Measurements from ENCODE around the gene CD59. TPM values are rescaled to one million over a fixed set of nuclear protein-coding genes. Genes with fewer than 3 reads are reported as not detected.
"Not testable (repeated sequence)": the region's sequence is repeated elsewhere in the genome, so short reads cannot be mapped to it uniquely, and the experiment has no call there.

Gene CD59
- total RNA-seq, 2 experiments from 2014 or later: 33.7 to 35.1 TPM

DNA sequence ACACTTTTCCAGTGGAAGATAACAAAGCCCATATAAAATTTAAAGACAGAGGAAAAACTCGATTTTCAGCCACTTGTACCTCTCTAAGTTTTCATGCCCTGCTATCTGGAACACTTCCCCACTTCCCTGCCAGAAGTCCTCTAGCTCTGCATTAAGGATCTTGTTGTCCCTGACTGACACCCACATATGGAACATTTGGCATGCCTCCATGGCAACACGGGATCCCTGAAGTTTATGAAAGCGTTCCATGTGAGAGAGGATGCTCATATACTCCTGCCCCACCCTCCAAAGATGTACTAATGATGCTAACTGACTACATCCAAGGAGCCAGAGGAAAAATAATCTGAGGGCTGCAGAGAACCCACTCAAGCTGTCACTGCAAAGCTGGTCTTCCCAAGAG is 26.8 kb downstream of the CD59 start:
- POLR2A ChIA-PET: no interaction called here
- H3K27me3 Mint-ChIP-seq (ENCODE audit: low read depth): no peaks in the 10 kb centered on the region
- H3K9me3 Mint-ChIP-seq (ENCODE audit: insufficient read depth): no peaks in the 10 kb centered on the region
- ATAC-seq (no peak), DNase-seq (no peak)
- peaks cover 10% of the 10 kb centered on the region for H3K4me1 Mint-ChIP-seq (ENCODE audit: low read depth)
- no peak overlapping the region for H3K4me3 Mint-ChIP-seq
- CTCF ChIA-PET: interaction anchor here (3.2 kb wide), 1 partner anchor 33 kb away, joined by 11 read pairs; no protein-coding TSS in a partner anchor
- H3K36me3 Mint-ChIP-seq (ENCODE audit: low read depth): peaks cover 3% of the 10 kb centered on the region
- H3K27ac Mint-ChIP-seq: no peak overlapping the region

DNA sequence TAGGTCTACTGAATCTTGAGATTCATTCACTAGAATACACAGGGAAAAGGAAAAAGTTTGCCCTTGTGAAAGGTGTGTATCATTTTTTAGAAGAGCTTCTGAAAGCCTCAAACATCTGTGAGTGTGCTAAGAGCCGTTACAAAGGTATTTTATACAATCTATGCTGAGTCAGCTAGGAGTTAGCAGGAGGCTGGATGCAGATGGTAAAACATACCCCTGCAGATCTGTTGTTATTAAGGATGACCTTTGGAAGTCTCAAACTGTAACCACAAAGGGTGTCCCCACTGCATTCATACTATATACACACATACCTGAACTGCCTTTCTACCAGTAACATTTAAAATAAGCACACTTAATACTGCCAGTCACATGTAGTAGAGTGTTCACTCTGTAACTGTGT is 27.2 kb downstream of the CD59 start:
- DNase-seq: no peak
- no peaks in the 10 kb centered on the region for H3K27me3 Mint-ChIP-seq (ENCODE audit: low read depth)
- no peak overlapping the region for H3K27ac Mint-ChIP-seq
- no peak overlapping the region for H3K4me3 Mint-ChIP-seq
- ATAC-seq: no peak
- peaks cover 10% of the 10 kb centered on the region for H3K4me1 Mint-ChIP-seq (ENCODE audit: low read depth)
- peaks cover 3% of the 10 kb centered on the region for H3K36me3 Mint-ChIP-seq (ENCODE audit: low read depth)
- no peaks in the 10 kb centered on the region for H3K9me3 Mint-ChIP-seq (ENCODE audit: insufficient read depth)
- ChIA-PET CTCF (interaction anchor here (3.2 kb wide), 1 partner anchor 33 kb away, joined by 11 read pairs; no protein-coding TSS in a partner anchor), POLR2A (interaction anchor here (0.6 kb wide), 1 partner anchor 471 kb away, joined by 3 read pairs; no protein-coding TSS in a partner anchor)

DNA sequence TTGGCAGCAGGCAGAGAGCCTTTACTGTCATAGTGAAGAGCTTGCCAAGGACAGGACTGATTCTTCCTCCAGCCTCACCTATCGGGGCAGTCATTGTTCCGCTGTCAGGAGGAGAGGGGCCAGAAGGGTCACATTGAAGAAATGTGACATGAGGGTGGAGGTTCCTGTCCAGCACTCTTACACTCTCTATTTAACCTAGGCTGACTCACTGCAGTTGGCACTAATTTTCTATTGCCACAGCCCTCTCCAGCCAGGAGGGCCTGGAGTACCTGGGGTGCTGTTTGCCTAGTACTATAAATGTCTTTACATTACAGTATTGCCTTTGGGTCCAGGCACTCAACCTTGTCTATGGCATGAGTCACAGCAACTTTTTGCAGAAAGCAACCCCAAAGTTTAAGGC is 28.4 kb downstream of the CD59 start:
- H3K9me3 Mint-ChIP-seq (ENCODE audit: insufficient read depth); H3K36me3 Mint-ChIP-seq (ENCODE audit: low read depth); H3K4me3 Mint-ChIP-seq; DNase-seq; H3K27ac Mint-ChIP-seq; POLR2A ChIA-PET; ATAC-seq; H3K27me3 Mint-ChIP-seq (ENCODE audit: low read depth): not testable (repeated sequence)
- peaks cover 10% of the 10 kb centered on the region for H3K4me1 Mint-ChIP-seq (ENCODE audit: low read depth)
- CTCF ChIA-PET: interaction anchor here (3.2 kb wide), 1 partner anchor 35 kb away, joined by 11 read pairs; no protein-coding TSS in a partner anchor

DNA sequence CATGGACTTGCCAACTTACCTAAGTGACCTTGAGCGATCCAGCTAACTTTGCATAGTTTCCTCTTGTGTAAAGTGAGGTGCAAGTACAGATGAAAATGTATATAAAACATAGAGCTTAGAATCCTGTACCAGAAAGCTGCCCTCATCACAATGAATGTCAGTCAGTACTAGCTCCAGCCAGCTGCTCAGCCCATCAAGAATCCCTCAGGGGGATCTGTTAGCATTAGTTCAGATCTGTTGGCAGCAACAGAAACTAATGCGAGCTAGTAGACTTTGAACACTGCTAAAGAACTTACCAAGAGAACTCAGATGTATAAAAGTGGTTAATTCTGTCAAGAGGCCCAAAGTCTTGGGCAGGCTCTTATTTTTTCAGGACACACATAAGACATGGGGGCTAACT is 29.3 kb downstream of the CD59 start:
- no peak overlapping the region for H3K4me3 Mint-ChIP-seq

DNA sequence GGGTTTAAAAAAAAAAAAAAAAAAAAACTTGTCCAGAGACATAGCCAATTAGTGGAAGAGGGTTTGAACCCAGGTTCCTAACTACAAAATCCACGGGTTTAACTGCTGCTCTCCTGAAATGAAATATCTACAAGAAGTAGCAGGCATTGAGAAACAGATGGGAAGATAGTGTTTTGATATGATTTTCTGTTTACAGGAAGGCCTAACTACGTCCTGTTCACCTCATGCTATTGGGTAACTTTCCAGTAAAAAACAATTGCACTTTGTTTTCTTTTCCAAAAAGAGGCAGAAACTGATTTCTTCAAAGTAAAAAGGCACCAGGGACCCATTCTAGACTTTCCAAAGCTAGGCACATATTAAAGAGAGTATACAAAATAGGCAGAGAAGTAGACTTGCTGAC is 29.7 kb downstream of the CD59 start:
- no peak for DNase-seq
- Mint-ChIP-seq H3K27me3 (ENCODE audit: low read depth) (peaks cover 2% of the 10 kb centered on the region), H3K4me1 (ENCODE audit: low read depth) (peaks cover 12% of the 10 kb centered on the region), H3K4me3 (no peak overlapping the region), H3K9me3 (ENCODE audit: insufficient read depth) (no peaks in the 10 kb centered on the region), H3K27ac (no peak overlapping the region), H3K36me3 (ENCODE audit: low read depth) (peaks cover 3% of the 10 kb centered on the region)
- ChIA-PET CTCF (interaction anchor here (1.9 to 3.2 kb wide), 2 partner anchors 10 to 36 kb away, joined by 11 to 12 read pairs; no protein-coding TSS in a partner anchor), POLR2A (no interaction called here)
- no peak for ATAC-seq

More for the DNA sequence above, 29.3 kb downstream of the CD59 start:
- Mint-ChIP-seq H3K4me1 (ENCODE audit: low read depth) (peaks cover 10% of the 10 kb centered on the region), H3K9me3 (ENCODE audit: insufficient read depth) (no peaks in the 10 kb centered on the region), H3K27me3 (ENCODE audit: low read depth) (peaks cover 2% of the 10 kb centered on the region), H3K27ac (no peak overlapping the region), H3K36me3 (ENCODE audit: low read depth) (peaks cover 3% of the 10 kb centered on the region)
- POLR2A ChIA-PET: no interaction called here
- DNase-seq (no peak), ATAC-seq (no peak)
- CTCF ChIA-PET: interaction anchor here (1.9 to 3.2 kb wide), 2 partner anchors 9 to 35 kb away, joined by 11 to 12 read pairs; no protein-coding TSS in a partner anchor

DNA sequence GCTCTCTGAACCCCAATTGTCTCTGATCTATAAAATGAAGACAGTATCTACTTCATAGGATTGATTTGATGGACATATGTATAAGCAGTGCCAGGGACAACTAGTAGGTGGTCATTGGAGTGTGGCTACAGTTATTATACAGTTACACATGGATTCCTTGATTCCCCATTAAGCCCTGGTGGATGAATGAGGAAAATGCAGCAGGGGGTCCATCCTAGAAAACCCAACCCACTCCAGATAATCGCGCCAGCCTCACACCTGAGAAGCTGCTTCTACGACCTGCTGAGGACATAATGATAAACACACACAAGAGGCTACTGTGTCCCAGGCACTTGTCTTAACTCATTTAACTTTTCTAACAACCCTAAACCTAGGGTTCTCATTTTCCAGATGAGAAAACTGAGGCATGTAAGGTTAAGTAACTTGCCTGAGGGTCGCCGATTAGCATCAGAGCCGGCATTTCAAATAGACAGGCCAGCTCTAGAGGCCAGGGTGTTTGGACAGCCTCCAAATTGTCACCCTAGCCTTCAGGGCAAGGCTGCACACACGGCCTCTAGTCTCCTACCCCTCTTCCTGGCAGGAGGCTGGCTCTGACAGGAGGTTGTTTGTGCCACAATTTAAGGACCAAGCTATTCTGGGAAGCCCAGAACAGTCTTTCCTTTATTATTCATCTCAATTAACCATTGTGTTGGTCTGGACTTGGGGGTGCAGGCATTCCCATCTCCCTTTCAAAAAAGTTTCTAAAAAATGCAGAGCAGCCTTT is 31.8 kb downstream of the CD59 start:
- Mint-ChIP-seq H3K36me3 (ENCODE audit: low read depth) (peaks cover 3% of the 10 kb centered on the region), H3K4me1 (ENCODE audit: low read depth) (peaks cover 25% of the 10 kb centered on the region), H3K27me3 (ENCODE audit: low read depth) (peaks cover 2% of the 10 kb centered on the region), H3K9me3 (ENCODE audit: insufficient read depth) (no peaks in the 10 kb centered on the region), H3K27ac (no peak overlapping the region), H3K4me3 (no peak overlapping the region)
- no peak for DNase-seq
- no peak for ATAC-seq
- ChIA-PET CTCF (interaction anchor here (0.8 to 2.2 kb wide), 2 partner anchors 12 to 38 kb away, joined by 4 to 8 read pairs; no protein-coding TSS in a partner anchor), POLR2A (no interaction called here)

DNA sequence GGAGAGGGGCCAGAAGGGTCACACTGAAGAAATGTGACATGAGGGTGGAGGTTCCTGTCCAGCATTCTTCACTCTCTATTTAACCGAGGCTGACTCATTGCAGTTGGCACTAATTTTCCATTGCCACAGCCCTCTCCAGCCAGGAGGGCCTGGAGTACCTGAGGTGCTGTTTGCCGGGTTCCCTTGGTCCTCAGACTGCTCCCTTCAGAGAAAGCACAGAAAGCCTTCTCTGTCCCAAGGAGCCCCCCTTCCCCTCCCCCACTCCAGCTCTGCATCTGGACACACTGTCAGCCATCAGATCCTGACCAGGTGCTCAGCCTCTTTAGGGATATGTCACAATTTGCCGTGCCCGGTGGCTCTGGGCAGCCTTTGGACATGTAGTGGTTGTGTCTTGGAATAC is 32.4 kb downstream of the CD59 start:
- ChIA-PET CTCF (interaction anchor here (0.8 kb wide), 1 partner anchor 12 kb away, joined by 4 read pairs; no protein-coding TSS in a partner anchor), POLR2A (interaction anchor here (0.7 kb wide), 1 partner anchor 68 kb away, joined by 3 read pairs; no protein-coding TSS in a partner anchor)
- H3K4me1 Mint-ChIP-seq (ENCODE audit: low read depth): peaks cover 25% of the 10 kb centered on the region

DNA sequence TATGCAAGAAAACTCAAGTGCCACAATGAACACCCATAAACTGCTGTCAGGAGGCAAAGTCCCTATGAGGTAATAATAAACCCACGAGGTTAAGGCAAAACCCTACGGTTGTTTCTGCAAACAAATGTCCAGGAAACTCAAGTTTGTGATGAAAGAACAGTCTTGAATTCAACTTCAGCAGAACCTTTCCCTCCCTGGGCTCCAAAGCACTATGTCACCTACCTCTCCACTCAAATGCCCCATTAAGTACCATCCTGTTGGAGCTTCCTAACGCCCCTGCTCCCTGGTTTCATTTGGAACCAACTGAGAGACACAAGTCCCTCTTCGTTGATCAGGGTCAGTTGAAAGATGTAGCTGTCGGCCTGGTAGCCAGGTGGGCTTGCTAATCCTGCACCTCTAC is 33.0 kb downstream of the CD59 start:
- no peak overlapping the region for H3K4me3 Mint-ChIP-seq
- peaks cover 25% of the 10 kb centered on the region for H3K4me1 Mint-ChIP-seq (ENCODE audit: low read depth)
- ChIA-PET CTCF (interaction anchor here (3.5 kb wide), 1 partner anchor 13 kb away, joined by 19 read pairs; no protein-coding TSS in a partner anchor), POLR2A (interaction anchor here (0.7 kb wide), 1 partner anchor 67 kb away, joined by 3 read pairs; no protein-coding TSS in a partner anchor)
- no peak for DNase-seq
- peaks cover 4% of the 10 kb centered on the region for H3K27me3 Mint-ChIP-seq (ENCODE audit: low read depth)
- H3K36me3 Mint-ChIP-seq (ENCODE audit: low read depth): no peaks in the 10 kb centered on the region
- H3K9me3 Mint-ChIP-seq (ENCODE audit: insufficient read depth): no peaks in the 10 kb centered on the region
- H3K27ac Mint-ChIP-seq: no peak overlapping the region
- ATAC-seq: no peak

More for the DNA sequence above, 32.4 kb downstream of the CD59 start:
- peaks cover 2% of the 10 kb centered on the region for H3K27me3 Mint-ChIP-seq (ENCODE audit: low read depth)
- ATAC-seq (no peak), DNase-seq (no peak)
- H3K36me3 Mint-ChIP-seq (ENCODE audit: low read depth): peaks cover 3% of the 10 kb centered on the region
- H3K4me3 Mint-ChIP-seq: no peak overlapping the region
- no peak overlapping the region for H3K27ac Mint-ChIP-seq
- no peaks in the 10 kb centered on the region for H3K9me3 Mint-ChIP-seq (ENCODE audit: insufficient read depth)

DNA sequence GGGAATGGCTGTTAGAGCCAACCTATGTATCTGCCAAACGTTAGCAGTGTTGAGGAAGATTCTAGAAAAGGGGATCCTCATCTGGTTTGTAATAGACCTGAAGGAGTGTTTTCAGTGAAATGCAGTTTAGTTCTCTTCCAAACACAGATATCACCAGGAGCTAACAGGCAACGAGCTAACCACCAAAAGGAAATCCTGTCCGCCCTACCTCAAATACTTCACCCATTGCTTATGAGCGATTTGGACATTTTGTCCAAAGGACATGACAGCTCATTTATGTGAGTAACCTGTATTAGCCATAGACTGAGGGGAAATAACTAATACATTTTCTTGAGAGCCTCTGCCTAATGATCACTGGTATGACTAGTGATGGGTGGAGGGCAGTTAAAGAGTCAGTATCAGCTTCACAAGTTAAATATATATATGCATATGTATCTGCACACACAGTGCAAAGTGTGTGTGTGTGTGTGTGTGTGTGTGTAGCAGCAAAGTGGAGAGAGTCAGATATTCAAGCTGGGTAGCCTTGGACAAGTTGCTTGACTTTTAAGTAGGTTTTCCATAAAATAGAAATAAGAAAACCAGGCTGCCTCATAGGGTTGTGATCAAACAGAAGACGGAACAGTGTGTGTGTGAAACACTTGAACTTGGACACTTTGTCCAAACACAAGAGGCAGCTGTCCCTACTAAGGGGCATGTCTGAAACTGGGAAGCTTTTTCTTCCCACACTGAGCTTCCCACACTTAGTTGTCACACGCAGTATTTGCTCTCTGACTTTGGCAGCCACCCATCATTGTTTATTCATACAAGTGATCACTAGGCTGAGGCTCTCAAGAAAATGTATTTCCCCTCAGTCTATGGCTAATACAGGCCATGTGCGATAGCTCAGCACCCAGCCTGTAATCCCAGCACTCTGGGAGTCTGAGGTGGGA is 34.7 kb downstream of the CD59 start:
- Mint-ChIP-seq H3K36me3 (ENCODE audit: low read depth) (no peaks in the 10 kb centered on the region), H3K27me3 (ENCODE audit: low read depth) (peaks cover 18% of the 10 kb centered on the region), H3K9me3 (ENCODE audit: insufficient read depth) (no peaks in the 10 kb centered on the region), H3K27ac (peak overlapping the region; percentile 73), H3K4me1 (ENCODE audit: low read depth) (peaks cover 24% of the 10 kb centered on the region), H3K4me3 (peak overlapping the region; percentile 83)
- CTCF ChIA-PET: interaction anchor here (0.6 to 3.5 kb wide), 6 partner anchors 15 to 128 kb away, joined by 3 to 19 read pairs (median 4); no protein-coding TSS in a partner anchor
- DNase-seq (no peak), ATAC-seq (no peak)
- POLR2A ChIA-PET: no interaction called here

DNA sequence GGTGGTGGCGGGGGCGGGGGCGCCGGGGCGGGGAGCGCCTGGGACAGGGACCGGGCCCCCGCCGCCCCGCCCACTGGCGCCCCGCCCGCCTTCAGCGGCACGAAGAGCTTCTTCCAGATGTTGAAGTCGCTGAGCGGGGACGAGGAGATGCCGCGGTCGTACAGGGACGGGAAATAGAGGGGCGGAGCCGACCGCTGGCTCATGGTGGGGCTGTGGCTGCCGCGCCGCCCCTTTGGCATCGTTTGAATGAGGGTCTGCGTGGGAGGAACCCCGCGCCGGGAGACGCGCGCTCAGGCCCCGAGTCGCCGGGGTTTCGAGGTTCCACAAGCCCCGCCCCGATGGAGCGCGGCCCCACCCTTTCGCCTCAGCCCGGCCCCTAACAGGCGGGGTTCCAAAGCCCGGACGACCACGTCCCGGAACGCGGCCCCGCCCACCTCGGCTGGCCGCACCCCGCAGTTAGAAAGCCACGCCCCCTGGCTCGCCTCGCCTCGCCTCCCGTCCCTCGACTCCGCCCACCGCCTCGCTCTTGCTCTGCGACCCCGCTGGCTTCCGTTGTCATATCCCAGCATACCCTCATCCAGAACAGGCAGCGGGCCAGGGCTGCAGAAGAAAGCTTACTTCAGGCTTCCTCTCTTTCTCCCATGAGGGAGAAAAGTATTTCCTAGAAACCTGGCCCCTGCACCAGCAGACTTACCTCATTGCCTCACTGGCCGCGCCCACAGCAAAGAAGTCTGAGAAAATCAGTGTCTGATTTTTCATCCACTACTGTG is 35.5 kb downstream of the CD59 start, which contains the start of gene C11orf91:
Gene C11orf91 (minus strand): TSS at position 325 of the 770 bp plus-strand sequence. CDS start 86 bp downstream, at position 239.
- ChIA-PET POLR2A (interaction anchor here (0.6 to 1.5 kb wide), 3 partner anchors 18 to 949 kb away, joined by 3 read pairs; partner anchors contain the start of gene CD59), CTCF (interaction anchor here (0.9 to 3.5 kb wide), 5 partner anchors 15 to 129 kb away, joined by 3 to 19 read pairs (median 4); partner anchors contain the start of gene CD59)
- H3K36me3 Mint-ChIP-seq (ENCODE audit: low read depth): no peaks in the 10 kb centered on the region
- peak within 1 kb of the TSS; percentile 83 for H3K4me3 Mint-ChIP-seq
- ATAC-seq (peak; percentile 97), DNase-seq (peak; percentile 93)
- peaks cover 25% of the 10 kb centered on the region for H3K27me3 Mint-ChIP-seq (ENCODE audit: low read depth)
- H3K9me3 Mint-ChIP-seq (ENCODE audit: insufficient read depth): no peaks in the 10 kb centered on the region
- H3K27ac Mint-ChIP-seq: peak within 1 kb of the TSS; percentile 73
- H3K4me1 Mint-ChIP-seq (ENCODE audit: low read depth): peaks cover 24% of the 10 kb centered on the region

Measured in activated CD8-positive, alpha-beta T cell treated with anti-CD3 and anti-CD28 coated beads, Interleukin-2, amount 10 ng/mL, durations not matched to agents 7 days and 5 days (primary cell).